T-cell (primary cell): ENCODE results near the gene PDE4C. TPM values are rescaled to one million over a fixed set of nuclear protein-coding genes. Genes with fewer than 3 reads are reported as not detected.

Source experiments
- ATAC-seq, 4 experiments: fragments of 200-7000 bp in 3 of 4; fragments of 150-1000 bp in 1 of 4; cut with Tn5 transposase; replicated peaks in 1 of 4; 1 replicate in 3 of 4; 2 replicates in 1 of 4; pipeline ENCODE4 v1.10.0; 2021; ENCODE audit warnings: moderate library complexity in 3 of 4, mild to moderate bottlenecking in 2 of 4, moderate number of reproducible peaks in 1 of 4
- CTCF ChIA-PET, 2 donors: fragments of 300-600 bp; sonication (Branson Sonifier 250); formaldehyde crosslinking; loops; one replicate each; lab custom pipeline; 2022; ENCODE audit warnings: antibody characterized with exemption in 2 of 2; lab: Charles Lee
- POLR2A ChIA-PET, 2 donors: fragments of 300-600 bp; sonication (Branson Sonifier 250); formaldehyde crosslinking; loops; one replicate each; lab custom pipeline; 2022; ENCODE audit warnings: antibody characterized with exemption in 2 of 2; lab: Charles Lee
- DNase-seq, 35 experiments: peaks; one replicate each; pipeline versions ENCODE4 v3.0.0 to v3.0.0-alpha.2; 2013 to 2023
- H3K27ac ChIP-seq: one replicate; pipeline ENCODE4 v1.5.1; 2013; ENCODE audit warnings: low read length
- H3K27me3 ChIP-seq, 2 experiments: replicated peaks in 1 of 2; 1 replicate in 1 of 2; 2 replicates in 1 of 2; pipeline versions ENCODE4 v1.6.1 to v1.7.0; 2013; ENCODE audit warnings: low read length in 1 of 2, mixed read lengths in 1 of 2; ENCODE audit not compliant: control insufficient read depth in 2 of 2, insufficient read depth in 2 of 2; ENCODE audit errors: extremely low read depth in 1 of 2
- H3K36me3 ChIP-seq, 2 donors: 1 replicate in 1 of 2; 2 replicates in 1 of 2; pipeline versions ENCODE4 v1.6.1 to v1.7.0; 2013; ENCODE audit warnings: low read length in 1 of 2; ENCODE audit not compliant: control insufficient read depth in 2 of 2, insufficient read depth in 1 of 2; ENCODE audit errors: extremely low read depth in 1 of 2
- H3K4me1 ChIP-seq, 2 experiments: 1 replicate in 1 of 2; 2 replicates in 1 of 2; pipeline versions ENCODE4 v1.6.1 to v1.7.0; 2013; ENCODE audit warnings: low read length in 2 of 2, mixed read lengths in 1 of 2; ENCODE audit not compliant: insufficient read depth in 2 of 2, control insufficient read depth in 1 of 2; ENCODE audit errors: extremely low read depth in 1 of 2
- H3K4me3 ChIP-seq, 2 donors: 1 replicate in 1 of 2; 2 replicates in 1 of 2; pipeline versions ENCODE4 v1.5.1 to v1.7.0; 2013; ENCODE audit warnings: mild to moderate bottlenecking in 2 of 2, low read length in 1 of 2, moderate library complexity in 1 of 2; ENCODE audit not compliant: control insufficient read depth in 1 of 2; ENCODE audit errors: extremely low read depth in 1 of 2
- H3K9me3 ChIP-seq: 2 replicates; pipeline ENCODE4 v1.7.0; 2013
- H3K27ac Mint-ChIP-seq, 2 donors: one replicate each; pipeline ENCODE4 v1.8.0; 2020 to 2021; ENCODE audit warnings: mild to moderate bottlenecking in 2 of 2, mixed read lengths in 2 of 2
- H3K27me3 Mint-ChIP-seq, 2 donors: one replicate each; pipeline ENCODE4 v1.8.0; 2021 to 2022; ENCODE audit warnings: mixed read lengths in 2 of 2
- H3K36me3 Mint-ChIP-seq: one replicate; pipeline ENCODE4 v1.8.0; 2021; ENCODE audit warnings: mixed read lengths
- H3K4me1 Mint-ChIP-seq, 3 donors: one replicate each; pipeline ENCODE4 v1.8.0; 2020 to 2022; ENCODE audit warnings: mixed read lengths in 3 of 3, mild to moderate bottlenecking in 1 of 3
- H3K4me3 Mint-ChIP-seq, 3 donors: one replicate each; pipeline ENCODE4 v1.8.0; 2020 to 2022; ENCODE audit warnings: mild to moderate bottlenecking in 3 of 3, mixed read lengths in 3 of 3, moderate library complexity in 3 of 3
- H3K9me3 Mint-ChIP-seq, 3 donors: one replicate each; pipeline ENCODE4 v1.8.0; 2020 to 2022; ENCODE audit warnings: mixed read lengths in 3 of 3
- WGBS: methylation state at CpG from one replicate; pipeline ENCODE4 v1.1.5; 2013; ENCODE audit warnings: missing lambda C conversion rate; ENCODE audit not compliant: insufficient coverage; 5-methylcytosine and 5-hydroxymethylcytosine counted together
- total RNA-seq, 35 experiments: library from RNA in 6 of 35; stranded (reverse) in 6 of 35; fragments of 120-200 nt in 1 of 35; gene quantifications; one replicate each; pipeline versions ENCODE4 v1.2.1 to v1.2.4 and lab custom pipeline; 2013 to 2026

PDE4C gene
- total RNA-seq, 5 donors from 2014 or later (not counting 1 experiment from before 2014, with no cell fraction given) = not detected

DNA sequence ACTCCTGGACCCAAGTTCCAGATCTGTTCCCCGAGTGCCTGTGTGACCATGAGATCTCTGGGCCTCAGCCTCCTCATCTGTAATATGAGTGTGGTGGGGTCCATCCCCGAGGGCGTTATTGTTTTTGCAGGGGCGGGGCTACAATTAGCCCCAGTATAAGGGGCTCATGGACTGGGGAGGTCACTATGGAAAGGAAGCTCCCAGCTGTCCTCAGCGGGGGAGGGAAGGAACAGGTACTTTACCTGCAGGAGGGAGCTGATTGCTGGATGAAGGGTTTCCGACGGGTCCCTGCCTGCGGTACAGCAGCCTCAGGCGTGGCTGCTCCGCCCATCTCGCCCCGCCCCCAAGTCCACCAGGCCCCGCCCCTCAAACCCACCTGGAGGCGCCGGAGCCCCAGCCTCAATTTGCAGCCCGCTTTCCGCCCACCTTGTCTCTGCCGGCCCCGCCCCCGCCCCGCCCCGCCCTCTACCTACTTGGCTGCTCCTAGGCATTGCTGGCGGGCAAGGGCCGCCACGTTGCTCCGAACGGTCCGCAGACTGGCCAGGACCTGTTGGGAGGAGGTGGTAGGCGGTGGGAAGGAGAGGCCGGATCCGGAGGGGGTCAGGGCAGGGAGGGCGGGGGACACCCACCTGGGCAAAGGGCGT, 5.5 kb downstream of the PDE4C start:
- Histone ChIP-seq H3K9me3 (no peaks in the 10 kb centered on the region), H3K27me3 (peaks cover 0 to 71% of the 10 kb centered on the region in 2 experiments), H3K36me3 (no peaks in the 10 kb centered on the region), H3K4me1 (peaks cover 3 to 25% of the 10 kb centered on the region in 2 experiments), H3K4me3 (no peak overlapping the region), H3K27ac (no peak overlapping the region)
- POLR2A ChIA-PET = interaction anchor here in 1 of 2 donors (0.6 kb wide), 1 partner anchor 9 kb away, joined by 5 read pairs; no protein-coding TSS in a partner anchor
- H3K27ac Mint-ChIP-seq = no peak overlapping the region
- ATAC-seq (no peak), DNase-seq (peak in 1 of 35 experiments; percentile 18)
- H3K27me3 Mint-ChIP-seq = peaks cover 25 to 48% of the 10 kb centered on the region in 2 donors
- no peaks in the 10 kb centered on the region for H3K36me3 Mint-ChIP-seq
- H3K4me1 Mint-ChIP-seq = peaks cover 16 to 23% (median 18%) of the 10 kb centered on the region in 3 donors
- H3K4me3 Mint-ChIP-seq = no peak overlapping the region
- WGBS = 6% methylated on average over 6 of the region's 33 CpGs
- CTCF ChIA-PET = interaction anchor here in 1 of 2 donors (0.5 kb wide), 1 partner anchor 12 kb away, joined by 3 read pairs; no protein-coding TSS in a partner anchor
- H3K9me3 Mint-ChIP-seq = no peaks in the 10 kb centered on the region

DNA sequence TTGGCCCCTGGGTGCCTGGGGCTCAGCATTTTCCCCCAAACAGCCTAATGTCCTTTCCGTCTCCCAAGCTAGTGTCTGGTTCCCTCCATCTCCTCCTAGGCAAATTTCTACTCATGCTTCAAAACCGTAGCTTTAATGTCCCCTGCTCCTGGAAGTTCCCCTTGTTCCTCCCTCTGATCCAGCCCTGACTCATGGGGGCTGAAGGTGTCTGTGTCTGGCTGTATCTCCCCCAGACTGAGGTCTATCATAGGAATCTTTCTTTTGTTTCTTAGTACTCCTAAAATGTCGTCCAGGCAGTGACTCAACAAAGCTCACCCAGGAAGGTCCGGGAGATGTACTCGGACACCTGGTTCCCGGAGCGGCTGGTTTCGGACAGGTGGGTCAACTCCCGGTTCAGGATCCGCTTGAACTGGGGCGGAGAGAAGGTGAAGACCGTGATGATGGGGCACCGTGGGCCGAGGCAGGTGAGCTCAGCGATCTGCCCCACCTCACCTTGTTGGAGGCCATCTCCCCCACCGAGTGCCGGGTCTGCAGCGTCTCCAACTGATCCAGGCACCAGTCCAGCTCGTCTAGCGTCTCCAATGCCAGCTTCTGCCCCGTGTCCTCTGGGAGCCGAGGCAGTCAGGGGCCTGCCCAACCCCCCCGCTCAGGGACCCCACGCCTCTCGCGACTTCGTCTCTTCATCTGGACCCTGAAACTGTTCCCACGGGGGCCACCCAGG, 6.2 kb downstream of the PDE4C start:
- peaks cover 0 to 64% of the 10 kb centered on the region in 2 experiments for H3K27me3 ChIP-seq
- no peak overlapping the region for H3K27ac ChIP-seq
- 73% methylated on average over 24 of the region's 28 CpGs for WGBS
- ChIA-PET CTCF (no interaction called here), POLR2A (interaction anchor here in 1 of 2 donors (0.6 to 0.7 kb wide), 2 partner anchors 8 to 1322 kb away, joined by 3 to 5 read pairs; no protein-coding TSS in a partner anchor)
- Mint-ChIP-seq H3K36me3 (no peaks in the 10 kb centered on the region), H3K9me3 (no peaks in the 10 kb centered on the region), H3K27me3 (peaks cover 18 to 41% of the 10 kb centered on the region in 2 donors), H3K27ac (no peak overlapping the region), H3K4me3 (no peak overlapping the region), H3K4me1 (peaks cover 10 to 17% (median 14%) of the 10 kb centered on the region in 3 donors)
- H3K4me1 ChIP-seq = peaks cover 3 to 18% of the 10 kb centered on the region in 2 experiments
- no peaks in the 10 kb centered on the region for H3K36me3 ChIP-seq
- H3K9me3 ChIP-seq = no peaks in the 10 kb centered on the region
- ATAC-seq (no peak), DNase-seq (no peak)
- no peak overlapping the region for H3K4me3 ChIP-seq

DNA sequence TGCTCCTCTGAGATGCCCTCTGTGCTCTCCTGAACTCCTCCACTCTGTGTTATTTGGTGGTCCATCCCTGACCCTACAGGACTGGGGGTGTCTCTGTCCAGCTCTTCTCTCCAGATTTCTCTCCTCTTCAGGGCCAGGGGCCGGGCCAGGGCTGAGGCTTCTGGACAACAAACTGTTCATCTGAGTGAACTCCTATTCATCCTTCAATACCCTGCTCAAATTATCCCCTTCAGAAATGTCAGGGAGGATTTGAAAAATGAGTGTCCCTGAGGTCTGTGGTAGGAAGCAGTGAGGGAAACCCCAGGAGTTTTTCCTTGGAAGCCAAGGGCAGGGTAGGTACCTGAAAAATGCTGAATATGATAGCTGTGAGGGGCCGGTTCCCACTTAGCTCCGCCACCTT, 7.6 kb downstream of the PDE4C start:
- DNase-seq (no peak), ATAC-seq (no peak)
- Histone ChIP-seq H3K27me3 (peaks cover 0 to 51% of the 10 kb centered on the region in 2 experiments), H3K27ac (no peak overlapping the region), H3K9me3 (no peaks in the 10 kb centered on the region), H3K4me1 (peaks cover 0 to 4% of the 10 kb centered on the region in 2 experiments), H3K4me3 (no peak overlapping the region), H3K36me3 (no peaks in the 10 kb centered on the region)
- 92% methylated on average over 2 of the region's 3 CpGs for WGBS
- no peaks in the 10 kb centered on the region for H3K36me3 Mint-ChIP-seq
- no peaks in the 10 kb centered on the region for H3K9me3 Mint-ChIP-seq
- ChIA-PET CTCF (interaction anchor here in 1 of 2 donors (0.5 kb wide), 1 partner anchor 9 kb away, joined by 3 read pairs; no protein-coding TSS in a partner anchor), POLR2A (no interaction called here)
- peaks cover 7 to 30% of the 10 kb centered on the region in 2 donors for H3K27me3 Mint-ChIP-seq
- no peak overlapping the region for H3K27ac Mint-ChIP-seq
- no peak overlapping the region for H3K4me3 Mint-ChIP-seq
- H3K4me1 Mint-ChIP-seq = peaks cover 0 to 7% (median 3%) of the 10 kb centered on the region in 3 donors

DNA sequence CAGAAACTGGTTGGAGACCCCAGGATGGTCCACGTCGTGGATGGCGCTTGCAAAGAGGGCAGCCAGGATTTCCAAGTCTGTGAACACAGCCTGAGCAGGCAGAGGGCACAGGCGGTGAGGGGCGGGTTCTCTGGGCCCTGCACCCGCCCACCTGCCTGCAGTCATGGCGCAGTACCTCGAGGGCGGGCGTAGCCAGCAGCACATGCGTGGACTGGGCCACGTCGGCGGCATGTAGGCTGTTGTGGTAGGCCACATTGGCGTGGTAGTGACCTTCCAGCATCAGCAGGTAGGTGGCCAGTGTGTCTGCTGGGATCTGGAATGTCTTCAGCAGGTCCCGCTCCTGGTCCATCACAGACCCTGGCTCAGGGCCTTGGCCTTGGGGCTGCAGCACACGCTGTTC, 8.1 kb downstream of the PDE4C start:
- H3K27ac ChIP-seq = no peak overlapping the region
- no peaks in the 10 kb centered on the region for H3K9me3 ChIP-seq
- no peaks in the 10 kb centered on the region for H3K9me3 Mint-ChIP-seq
- POLR2A ChIA-PET = no interaction called here
- H3K4me1 Mint-ChIP-seq = peaks cover 0 to 7% (median 3%) of the 10 kb centered on the region in 3 donors
- WGBS = 72% methylated on average over 16 of the region's 17 CpGs
- no peaks in the 10 kb centered on the region for H3K36me3 ChIP-seq
- no peaks in the 10 kb centered on the region for H3K36me3 Mint-ChIP-seq
- ATAC-seq (no peak), DNase-seq (no peak)
- CTCF ChIA-PET = interaction anchor here in 1 of 2 donors (0.5 kb wide), 1 partner anchor 9 kb away, joined by 3 read pairs; no protein-coding TSS in a partner anchor
- peaks cover 7 to 26% of the 10 kb centered on the region in 2 donors for H3K27me3 Mint-ChIP-seq
- no peak overlapping the region for H3K4me3 ChIP-seq
- H3K4me1 ChIP-seq = peaks cover 0 to 4% of the 10 kb centered on the region in 2 experiments
- H3K27ac Mint-ChIP-seq = no peak overlapping the region
- no peak overlapping the region for H3K4me3 Mint-ChIP-seq
- H3K27me3 ChIP-seq = peaks cover 0 to 51% of the 10 kb centered on the region in 2 experiments

DNA sequence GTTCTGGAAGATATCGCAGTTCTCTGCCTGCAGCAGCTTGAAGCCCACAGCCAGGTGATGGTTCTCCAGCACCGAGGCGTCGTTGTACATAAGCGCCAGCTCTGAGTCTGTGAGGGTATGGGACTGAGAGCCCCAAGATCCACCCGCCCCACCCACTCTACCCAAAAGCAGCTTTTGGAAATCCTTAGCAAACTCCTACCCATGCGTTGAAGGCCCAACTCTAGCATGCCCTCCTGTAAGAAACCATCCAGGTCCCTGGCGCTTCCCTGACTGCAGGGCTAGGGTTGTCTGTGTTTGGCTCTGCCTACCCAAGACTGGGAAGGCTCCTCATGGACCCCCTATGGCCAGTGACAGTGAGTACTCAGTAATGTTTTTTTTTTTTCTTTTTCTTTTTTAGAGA, 9.4 kb downstream of the PDE4C start:
- H3K27ac ChIP-seq = no peak overlapping the region
- H3K4me3 ChIP-seq = no peak overlapping the region
- WGBS = no CpG with 5 or more reads among the region's 8 CpGs
- Mint-ChIP-seq H3K4me3 (no peak overlapping the region), H3K27ac (no peak overlapping the region), H3K9me3 (no peaks in the 10 kb centered on the region), H3K36me3 (no peaks in the 10 kb centered on the region), H3K27me3 (peaks cover 3 to 17% of the 10 kb centered on the region in 2 donors), H3K4me1 (peaks cover 0 to 7% (median 3%) of the 10 kb centered on the region in 3 donors)
- H3K9me3 ChIP-seq = no peaks in the 10 kb centered on the region
- peaks cover 0 to 4% of the 10 kb centered on the region in 2 experiments for H3K4me1 ChIP-seq
- ChIA-PET POLR2A (interaction anchor here in 1 of 2 donors (0.7 kb wide), 1 partner anchor 427 kb away, joined by 6 read pairs; no protein-coding TSS in a partner anchor), CTCF (interaction anchor here (0.6 kb wide), 2 partner anchors 43 to 112 kb away, joined by 3 read pairs; no protein-coding TSS in a partner anchor)
- H3K27me3 ChIP-seq = peaks cover 0 to 43% of the 10 kb centered on the region in 2 experiments
- H3K36me3 ChIP-seq = no peaks in the 10 kb centered on the region
- ATAC-seq (no peak), DNase-seq (no peak)

DNA sequence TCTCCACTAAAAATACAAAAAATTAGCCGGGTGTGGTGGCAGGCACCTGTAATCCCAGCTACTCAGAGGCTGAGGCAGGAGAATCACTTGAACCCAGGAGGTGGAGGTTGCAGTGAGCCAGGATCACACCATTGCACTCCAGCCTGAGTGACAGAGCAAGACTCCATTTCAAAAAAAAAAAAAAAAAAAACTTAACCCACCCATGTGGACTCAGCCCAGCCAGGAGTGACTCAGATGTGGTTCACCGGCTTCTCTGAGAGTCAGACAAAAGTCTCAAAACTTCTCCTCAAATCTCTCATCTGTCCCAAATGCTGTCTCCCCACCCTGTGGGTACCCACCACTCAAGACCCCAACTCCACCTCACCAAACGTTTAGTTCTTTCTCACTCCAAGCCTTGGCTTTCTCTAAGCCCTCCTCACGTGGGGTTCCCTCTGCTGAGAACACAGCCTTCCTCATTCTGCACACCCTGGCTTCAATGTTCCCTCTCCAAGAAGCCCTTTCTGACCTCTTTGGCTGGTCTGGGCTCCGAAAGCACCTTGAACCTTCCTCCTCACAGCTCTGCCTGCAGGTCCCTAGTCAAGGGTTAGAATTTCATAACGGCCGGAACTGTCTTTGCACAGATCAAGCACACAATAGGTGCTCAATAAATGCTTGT, 11.3 kb downstream of the PDE4C start:
- POLR2A ChIA-PET = no interaction called here
- 50% methylated on average over 5 of the region's 7 CpGs for WGBS
- no peak overlapping the region for H3K27ac Mint-ChIP-seq

More for the DNA sequence above, 11.3 kb downstream of the PDE4C start:
- no peaks in the 10 kb centered on the region for H3K9me3 ChIP-seq
- H3K4me3 Mint-ChIP-seq = no peak overlapping the region
- no peaks in the 10 kb centered on the region for H3K4me1 ChIP-seq
- no peak overlapping the region for H3K4me3 ChIP-seq
- peaks cover 0 to under 1% (median 0%) of the 10 kb centered on the region in 3 donors for H3K4me1 Mint-ChIP-seq
- no peak for ATAC-seq
- no peaks in the 10 kb centered on the region for H3K9me3 Mint-ChIP-seq
- no peaks in the 10 kb centered on the region for H3K36me3 ChIP-seq
- CTCF ChIA-PET = interaction anchor here in 1 of 2 donors (0.7 kb wide), 1 partner anchor 29 kb away, joined by 3 read pairs; no protein-coding TSS in a partner anchor
- no peaks in the 10 kb centered on the region for H3K36me3 Mint-ChIP-seq
- H3K27ac ChIP-seq = no peak overlapping the region
- DNase-seq = no peak
- H3K27me3 Mint-ChIP-seq = peaks cover 0 to 12% of the 10 kb centered on the region in 2 donors
- H3K27me3 ChIP-seq = peaks cover 0 to 44% of the 10 kb centered on the region in 2 experiments
